SU-DHL-6 (cell line): ENCODE results near the gene HEBP2.

Source experiments
- EZH2phosphoT487 ChIP-seq: fragments of 200-600 bp; sonication (generic), shearing (Covaris generic); conservative IDR thresholded peaks from 2 replicates; pipeline ENCODE4 v1.6.1; 2018; ENCODE audit warnings: mild to moderate bottlenecking, antibody characterized with exemption, low read length, moderate library complexity, mixed read lengths
- TF ChIP-seq, protein P1 (sequence below): fragments of 200-600 bp; sonication (generic); IDR thresholded peaks from one replicate; pipeline ENCODE4 v1.5.1; 2017; ENCODE audit warnings: antibody characterized with exemption, mild to moderate bottlenecking, low read length, moderate library complexity; ENCODE audit not compliant: insufficient read depth, poor library complexity, severe bottlenecking

DNA sequence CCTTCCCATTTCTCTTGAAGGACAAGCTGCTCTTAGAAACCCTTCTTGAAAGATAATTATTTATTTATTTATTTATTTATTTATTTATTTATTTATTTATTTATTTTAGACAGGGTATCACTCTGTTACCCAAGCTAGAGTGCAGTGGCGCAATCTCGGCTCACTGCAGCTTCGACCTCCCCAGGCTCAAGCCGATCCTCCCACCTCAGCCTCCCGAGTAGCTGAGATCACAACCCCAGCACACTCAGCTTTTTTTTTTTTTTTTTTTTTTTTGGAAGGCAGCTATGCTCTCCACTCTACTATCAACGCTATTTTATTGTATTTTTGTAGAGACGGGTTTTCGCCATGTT is 1.2 kb upstream of the HEBP2 start:
- TF ChIP-seq, protein P1, sequence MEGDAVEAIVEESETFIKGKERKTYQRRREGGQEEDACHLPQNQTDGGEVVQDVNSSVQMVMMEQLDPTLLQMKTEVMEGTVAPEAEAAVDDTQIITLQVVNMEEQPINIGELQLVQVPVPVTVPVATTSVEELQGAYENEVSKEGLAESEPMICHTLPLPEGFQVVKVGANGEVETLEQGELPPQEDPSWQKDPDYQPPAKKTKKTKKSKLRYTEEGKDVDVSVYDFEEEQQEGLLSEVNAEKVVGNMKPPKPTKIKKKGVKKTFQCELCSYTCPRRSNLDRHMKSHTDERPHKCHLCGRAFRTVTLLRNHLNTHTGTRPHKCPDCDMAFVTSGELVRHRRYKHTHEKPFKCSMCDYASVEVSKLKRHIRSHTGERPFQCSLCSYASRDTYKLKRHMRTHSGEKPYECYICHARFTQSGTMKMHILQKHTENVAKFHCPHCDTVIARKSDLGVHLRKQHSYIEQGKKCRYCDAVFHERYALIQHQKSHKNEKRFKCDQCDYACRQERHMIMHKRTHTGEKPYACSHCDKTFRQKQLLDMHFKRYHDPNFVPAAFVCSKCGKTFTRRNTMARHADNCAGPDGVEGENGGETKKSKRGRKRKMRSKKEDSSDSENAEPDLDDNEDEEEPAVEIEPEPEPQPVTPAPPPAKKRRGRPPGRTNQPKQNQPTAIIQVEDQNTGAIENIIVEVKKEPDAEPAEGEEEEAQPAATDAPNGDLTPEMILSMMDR: no peak
- no peak for TF ChIP-seq EZH2phosphoT487
